NT2/D1 (cell line): ENCODE measurements around the gene NT5C2.

ENCODE experiments used
- DNase-seq: peaks from one replicate; pipeline ENCODE4 v3.0.0-alpha.2; 2011; ENCODE audit warnings: low read depth, low spot score
- H3K27me3 ChIP-seq: 2 replicates; pipeline ENCODE4 v1.6.0; 2011; ENCODE audit warnings: mild to moderate bottlenecking; ENCODE audit not compliant: insufficient read length, insufficient read depth
- H3K36me3 ChIP-seq: 2 replicates; pipeline ENCODE4 v1.6.1; 2011; ENCODE audit warnings: mild to moderate bottlenecking, low read length, mixed read lengths; ENCODE audit not compliant: insufficient read depth, insufficient read length
- H3K4me1 ChIP-seq: 2 replicates; pipeline ENCODE4 v1.5.1; 2011; ENCODE audit not compliant: insufficient read depth, insufficient read length
- H3K4me3 ChIP-seq: 2 replicates; pipeline ENCODE4 v1.5.1; 2011; ENCODE audit warnings: low read depth; ENCODE audit not compliant: insufficient read length
- H3K9ac ChIP-seq: 2 replicates; pipeline ENCODE4 v1.6.0; 2011; ENCODE audit warnings: low read depth; ENCODE audit not compliant: insufficient read length
- H3K9me3 ChIP-seq: 2 replicates; pipeline ENCODE4 v1.5.1; 2011; ENCODE audit warnings: mild to moderate bottlenecking, low read length; ENCODE audit not compliant: insufficient read depth
- SUZ12 ChIP-seq: IDR thresholded peaks from 2 replicates; pipeline ENCODE4 v1.6.1; 2011; ENCODE audit not compliant: insufficient read length, insufficient read depth; ENCODE audit errors: extremely low read depth
- YY1 ChIP-seq: IDR thresholded peaks from 2 replicates; pipeline ENCODE4 v1.6.1; 2011; ENCODE audit not compliant: insufficient read length, insufficient read depth
- ZNF274 ChIP-seq: IDR thresholded peaks from 2 replicates; pipeline ENCODE4 v1.6.1; 2011; ENCODE audit warnings: mild to moderate bottlenecking, low read depth, low read length

Gene NT5C2

DNA sequence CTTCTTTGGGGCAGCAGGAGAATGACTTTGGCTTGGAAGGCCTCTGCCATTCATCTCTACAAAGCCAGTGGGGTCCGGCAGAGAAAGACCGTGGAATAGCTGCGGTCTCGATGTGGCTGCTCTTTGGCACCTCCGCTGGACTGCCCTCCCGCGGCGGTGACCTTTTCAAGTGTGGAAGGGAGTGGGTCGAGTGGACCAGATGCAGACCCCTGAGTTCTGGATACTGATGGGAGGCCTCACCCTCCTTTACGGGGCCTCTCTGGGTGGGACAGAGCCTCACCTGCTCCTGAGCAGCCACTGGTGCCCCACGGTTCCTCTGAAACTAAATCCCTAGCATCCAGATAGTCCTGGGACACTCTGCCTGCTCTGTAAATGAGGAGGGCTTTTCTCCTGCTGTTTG, 113.1 kb downstream of the NT5C2 start:
- no peak overlapping the region for H3K4me3 ChIP-seq
- no peaks in the 10 kb centered on the region for H3K27me3 ChIP-seq
- H3K9ac ChIP-seq = no peak overlapping the region
- no peak for TF ChIP-seq YY1
- peaks cover 43% of the 10 kb centered on the region for H3K36me3 ChIP-seq
- no peak for DNase-seq
- no peaks in the 10 kb centered on the region for H3K4me1 ChIP-seq
- H3K9me3 ChIP-seq = no peaks in the 10 kb centered on the region

DNA sequence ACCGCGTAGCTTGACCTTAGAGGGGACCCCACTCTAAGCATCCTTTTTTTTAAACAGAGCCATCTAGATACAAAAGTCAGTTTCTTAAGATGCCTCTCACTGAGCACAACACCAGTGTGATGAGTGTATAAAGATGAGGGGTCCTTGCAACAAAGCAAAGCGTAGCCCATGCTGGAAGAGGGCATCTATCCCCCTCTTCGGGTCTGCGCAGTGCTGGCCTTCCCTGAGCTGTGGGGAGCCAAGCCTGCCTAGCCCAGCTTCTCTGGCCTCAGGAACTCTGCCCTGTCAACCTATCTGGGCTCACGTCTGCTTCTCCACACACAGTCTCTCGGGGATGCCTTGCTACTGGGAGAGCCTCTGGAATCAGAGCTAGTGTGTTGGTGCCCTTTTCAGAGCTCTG, 114.0 kb downstream of the NT5C2 start:
- no peak for DNase-seq
- H3K9me3 ChIP-seq = no peaks in the 10 kb centered on the region
- no peak overlapping the region for H3K4me3 ChIP-seq
- no peaks in the 10 kb centered on the region for H3K4me1 ChIP-seq
- peaks cover 37% of the 10 kb centered on the region for H3K36me3 ChIP-seq
- TF ChIP-seq YY1 (no peak), ZNF274 (no peak), SUZ12 (no peak)
- H3K9ac ChIP-seq = no peak overlapping the region
- no peaks in the 10 kb centered on the region for H3K27me3 ChIP-seq

DNA sequence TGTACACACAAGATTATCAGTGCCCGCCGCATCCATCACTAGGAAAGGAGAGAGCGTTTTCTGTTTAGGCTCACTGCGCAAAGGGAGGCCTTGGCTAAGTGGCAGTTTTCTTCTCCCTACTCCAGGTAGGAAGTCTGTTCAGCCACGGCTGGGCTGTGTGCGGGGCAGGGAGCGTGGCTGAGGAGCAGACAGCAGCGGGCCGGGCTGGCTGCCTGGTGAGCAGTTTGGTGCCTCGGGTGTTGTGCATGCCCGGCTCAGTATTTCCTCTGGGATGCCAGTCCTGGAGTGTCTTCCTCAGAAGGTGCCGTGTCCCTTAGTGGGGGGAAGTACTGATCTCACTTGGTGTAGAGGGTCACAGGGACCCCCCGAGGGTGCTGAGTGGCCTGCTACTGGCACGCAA, 114.4 kb downstream of the NT5C2 start:
- Histone ChIP-seq H3K36me3 (peaks cover 33% of the 10 kb centered on the region), H3K9ac (no peak overlapping the region), H3K4me3 (no peak overlapping the region), H3K4me1 (no peaks in the 10 kb centered on the region), H3K9me3 (no peaks in the 10 kb centered on the region), H3K27me3 (no peaks in the 10 kb centered on the region)
- TF ChIP-seq SUZ12 (no peak), ZNF274 (no peak), YY1 (no peak)
- no peak for DNase-seq

DNA sequence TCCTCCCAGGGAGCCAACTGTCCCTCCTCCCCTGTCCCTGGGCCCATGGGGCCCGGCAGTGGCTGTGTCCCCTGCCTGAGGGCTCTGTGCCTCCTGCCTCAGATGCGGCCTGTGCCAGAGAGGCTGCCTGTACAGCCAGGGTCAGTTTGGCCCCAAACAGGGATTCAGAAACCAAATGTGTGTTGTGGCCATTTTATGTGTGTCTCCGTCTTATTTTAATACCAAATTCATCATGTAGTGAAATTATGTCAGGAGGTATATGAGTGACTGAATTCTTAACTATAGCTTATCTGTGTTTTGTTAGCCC, 114.8 kb downstream of the NT5C2 start:
- no peaks in the 10 kb centered on the region for H3K4me1 ChIP-seq

DNA sequence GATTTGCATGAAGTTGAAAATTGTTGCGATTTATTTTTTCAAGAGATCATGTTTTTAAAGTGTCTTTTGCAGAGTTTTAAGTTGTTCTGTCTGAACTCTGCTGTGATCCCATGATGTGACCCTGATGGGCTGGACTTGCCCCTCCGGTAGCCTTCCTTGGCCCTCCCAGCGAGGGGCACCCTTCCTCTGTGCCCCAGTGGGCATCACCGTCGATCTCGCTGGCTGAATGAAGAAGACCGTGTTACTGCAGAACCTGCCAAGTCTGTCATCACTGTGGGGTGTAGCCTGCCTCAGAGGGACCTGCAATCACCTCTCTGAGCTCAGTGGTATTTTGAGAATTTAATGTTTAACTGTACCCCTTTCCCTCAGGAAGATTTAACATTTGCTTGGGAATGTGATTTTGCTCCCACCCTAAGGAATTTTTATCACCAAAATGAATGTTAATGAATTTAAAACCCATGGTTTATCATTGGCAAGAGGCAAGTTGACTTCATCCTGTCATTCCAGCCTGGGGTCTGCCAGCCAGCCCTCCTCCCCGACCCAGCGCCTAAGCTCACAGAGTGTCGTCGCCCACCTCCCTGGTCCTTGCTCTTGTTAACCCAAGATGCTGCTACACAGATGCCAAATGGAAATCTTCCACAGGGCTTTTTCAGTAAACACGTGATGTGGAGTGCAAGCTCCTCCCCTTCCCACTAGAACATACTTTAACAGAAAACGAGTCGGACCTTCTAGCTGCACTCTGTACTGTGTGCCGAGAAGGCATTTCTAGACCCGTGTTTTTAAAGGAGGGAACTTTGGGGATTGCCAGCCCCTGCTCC, 115.4 kb downstream of the NT5C2 start:
- no peak for TF ChIP-seq SUZ12
- TF ChIP-seq ZNF274 = no peak
- no peak for TF ChIP-seq YY1
- no peaks in the 10 kb centered on the region for H3K27me3 ChIP-seq
- DNase-seq = no peak

More for the DNA sequence above, 114.8 kb downstream of the NT5C2 start:
- no peak for DNase-seq
- Histone ChIP-seq H3K27me3 (no peaks in the 10 kb centered on the region), H3K9me3 (no peaks in the 10 kb centered on the region), H3K4me3 (no peak overlapping the region), H3K9ac (no peak overlapping the region), H3K36me3 (peaks cover 29% of the 10 kb centered on the region)
- TF ChIP-seq YY1 (no peak), ZNF274 (no peak), SUZ12 (no peak)

DNA sequence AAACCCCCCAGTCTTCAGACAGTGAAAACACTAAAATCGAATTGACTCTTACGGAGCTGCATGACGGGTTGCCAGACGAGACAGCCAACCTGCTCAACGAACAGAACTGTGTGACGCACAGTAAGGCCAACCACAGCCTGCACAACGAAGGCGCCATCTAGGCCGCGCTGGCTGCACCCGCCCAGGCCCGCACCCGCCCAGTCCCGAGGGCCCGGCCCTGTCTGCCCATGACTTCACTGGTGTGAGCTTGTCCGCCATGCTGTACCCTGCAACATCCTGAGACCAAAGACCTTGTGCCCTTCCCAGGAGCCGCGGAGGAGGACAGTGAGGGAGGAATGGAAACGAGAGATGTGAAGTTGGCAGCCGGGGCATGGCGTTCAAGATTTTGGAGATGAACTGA, 116.1 kb downstream of the NT5C2 start:
- TF ChIP-seq SUZ12 = no peak
- Histone ChIP-seq H3K27me3 (no peaks in the 10 kb centered on the region), H3K9ac (no peak overlapping the region), H3K36me3 (peaks cover 21% of the 10 kb centered on the region), H3K9me3 (no peaks in the 10 kb centered on the region), H3K4me3 (no peak overlapping the region), H3K4me1 (no peaks in the 10 kb centered on the region)
- no peak for DNase-seq

More for the DNA sequence above, 115.4 kb downstream of the NT5C2 start:
- Histone ChIP-seq H3K4me3 (no peak overlapping the region), H3K9ac (no peak overlapping the region), H3K4me1 (no peaks in the 10 kb centered on the region), H3K36me3 (peaks cover 24% of the 10 kb centered on the region), H3K9me3 (no peaks in the 10 kb centered on the region)

DNA sequence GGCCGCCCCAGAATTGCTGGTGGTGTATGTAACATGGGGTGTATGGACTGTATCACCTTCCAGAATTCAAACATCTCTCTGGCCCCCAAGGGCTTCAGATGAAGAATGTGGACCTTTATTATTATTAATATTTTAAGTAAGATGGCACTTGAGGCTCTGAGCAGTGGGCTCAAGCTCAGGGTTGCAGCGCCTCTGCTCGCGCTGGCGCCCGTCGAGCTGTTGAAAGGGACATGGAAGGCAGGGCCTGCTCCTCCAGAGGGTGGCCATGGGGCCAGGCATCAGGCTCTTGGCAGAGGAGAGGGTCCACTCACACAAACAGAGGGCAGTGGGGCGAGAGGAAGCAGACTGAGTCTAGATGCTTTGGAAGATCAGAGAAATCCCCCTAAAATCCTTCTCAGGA, 120.2 kb downstream of the NT5C2 start:
- peaks cover 2% of the 10 kb centered on the region for H3K4me1 ChIP-seq
- H3K9ac ChIP-seq = no peak overlapping the region
- H3K36me3 ChIP-seq = peaks cover 18% of the 10 kb centered on the region
- H3K4me3 ChIP-seq = no peak overlapping the region
- no peaks in the 10 kb centered on the region for H3K27me3 ChIP-seq
- no peaks in the 10 kb centered on the region for H3K9me3 ChIP-seq
- TF ChIP-seq ZNF274 = no peak
- no peak for TF ChIP-seq YY1
- TF ChIP-seq SUZ12 = no peak
- no peak for DNase-seq

DNA sequence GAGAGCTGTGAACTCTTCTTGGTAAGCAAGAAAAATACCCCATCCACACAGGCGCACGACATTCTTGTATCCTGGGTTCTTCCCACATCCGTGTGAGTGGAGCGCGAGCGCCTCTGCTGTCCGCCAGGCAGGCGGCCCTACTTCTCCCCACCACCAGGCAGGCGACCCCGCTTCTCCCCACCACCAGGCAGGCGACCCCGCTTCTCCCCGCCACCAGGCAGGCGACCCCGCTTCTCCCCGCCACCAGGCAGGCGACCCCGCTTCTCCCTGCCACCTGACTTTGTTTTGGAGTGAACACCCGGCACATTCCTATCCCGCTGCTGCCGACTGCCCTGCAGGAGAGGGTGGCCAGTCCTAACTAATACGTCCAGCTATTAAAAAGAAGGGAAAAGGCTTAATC, 120.8 kb downstream of the NT5C2 start:
- H3K36me3 ChIP-seq = peaks cover 15% of the 10 kb centered on the region
- DNase-seq = no peak
- no peak overlapping the region for H3K4me3 ChIP-seq
- TF ChIP-seq ZNF274 = no peak
- TF ChIP-seq YY1 = no peak
- no peak for TF ChIP-seq SUZ12
- H3K27me3 ChIP-seq = no peaks in the 10 kb centered on the region
- peaks cover 2% of the 10 kb centered on the region for H3K4me1 ChIP-seq
- no peak overlapping the region for H3K9ac ChIP-seq
- H3K9me3 ChIP-seq = no peaks in the 10 kb centered on the region
